H9 (cell line): Measurements from ENCODE around the gene MRPS27. TPM values are rescaled to one million over a fixed set of nuclear protein-coding genes. Genes with fewer than 3 reads are reported as not detected.

Source experiments
- DNase-seq: peaks from one replicate; pipeline ENCODE4 v3.0.0-alpha.2; 2017
- H2AFZ ChIP-seq: one replicate; pipeline ENCODE4 v1.6.1; 2013; ENCODE audit warnings: mild to moderate bottlenecking, low read length, control low read depth, moderate library complexity
- H2AK5ac ChIP-seq: 2 replicates; pipeline ENCODE4 v1.6.1; 2013; ENCODE audit warnings: low read length, control low read depth, mixed read lengths; ENCODE audit not compliant: insufficient read length
- H2BK120ac ChIP-seq: one replicate; pipeline ENCODE4 v1.6.1; 2013; ENCODE audit warnings: low read depth, mild to moderate bottlenecking, low read length, control low read depth, inconsistent platforms; ENCODE audit not compliant: poor library complexity, severe bottlenecking
- H2BK12ac ChIP-seq: 2 replicates; pipeline ENCODE4 v1.6.1; 2013; ENCODE audit warnings: low read length, control low read depth, mixed read lengths, low read depth; ENCODE audit not compliant: insufficient read length
- H2BK15ac ChIP-seq: 2 replicates; pipeline ENCODE4 v1.6.1; 2013; ENCODE audit warnings: low read depth, low read length, control low read depth
- H2BK20ac ChIP-seq: one replicate; pipeline ENCODE4 v1.6.1; 2013; ENCODE audit warnings: low read depth, mild to moderate bottlenecking, low read length, control low read depth, inconsistent platforms; ENCODE audit not compliant: poor library complexity, severe bottlenecking
- H2BK5ac ChIP-seq: 2 replicates; pipeline ENCODE4 v1.6.1; 2013; ENCODE audit warnings: low read length, control low read depth, mixed read lengths; ENCODE audit not compliant: insufficient read length
- H3K14ac ChIP-seq: 2 replicates; pipeline ENCODE4 v1.6.1; 2013; ENCODE audit warnings: low read length, control low read depth; ENCODE audit not compliant: insufficient read depth
- H3K18ac ChIP-seq: 2 replicates; pipeline ENCODE4 v1.6.1; 2013; ENCODE audit warnings: low read depth, mild to moderate bottlenecking, mixed read lengths, low read length, control low read depth; ENCODE audit not compliant: insufficient read length
- H3K23ac ChIP-seq: 2 replicates; pipeline ENCODE4 v1.6.1; 2013; ENCODE audit warnings: low read length, control low read depth, mixed read lengths, low read depth; ENCODE audit not compliant: insufficient read length
- H3K23me2 ChIP-seq: 2 replicates; pipeline ENCODE4 v1.6.1; 2013; ENCODE audit warnings: low read depth, mild to moderate bottlenecking, mixed read lengths, low read length, control low read depth; ENCODE audit not compliant: insufficient read length, poor library complexity, severe bottlenecking
- H3K27ac ChIP-seq: 2 replicates; pipeline ENCODE4 v1.5.1; 2013; ENCODE audit warnings: low read length, control low read depth, mixed read lengths, low read depth; ENCODE audit not compliant: insufficient read length
- H3K27me3 ChIP-seq: 2 replicates; pipeline ENCODE4 v1.6.1; 2013; ENCODE audit warnings: low read length, control low read depth, inconsistent platforms; ENCODE audit not compliant: insufficient read depth
- H3K4ac ChIP-seq: 2 replicates; pipeline ENCODE4 v1.6.1; 2013; ENCODE audit warnings: low read depth, mild to moderate bottlenecking, control low read depth, inconsistent platforms, low read length, moderate library complexity
- H3K4me1 ChIP-seq: 2 replicates; pipeline ENCODE4 v1.6.1; 2013; ENCODE audit warnings: low read length, control low read depth, inconsistent platforms; ENCODE audit not compliant: insufficient read depth
- H3K4me2 ChIP-seq: 2 replicates; pipeline ENCODE4 v1.6.1; 2013; ENCODE audit warnings: low read length, control low read depth, mixed read lengths; ENCODE audit not compliant: insufficient read length, insufficient read depth
- H3K56ac ChIP-seq: 2 replicates; pipeline ENCODE4 v1.6.1; 2013; ENCODE audit warnings: low read depth, mild to moderate bottlenecking, mixed read lengths, low read length, control low read depth; ENCODE audit not compliant: insufficient read length
- H3K79me1 ChIP-seq: 2 replicates; pipeline ENCODE4 v1.6.1; 2013; ENCODE audit warnings: low read depth, mild to moderate bottlenecking, moderate library complexity, low read length, control low read depth, inconsistent platforms; ENCODE audit not compliant: insufficient read depth, poor library complexity, severe bottlenecking
- H3K79me2 ChIP-seq: 2 replicates; pipeline ENCODE4 v1.6.1; 2013; ENCODE audit warnings: low read length, control low read depth, inconsistent platforms; ENCODE audit not compliant: insufficient read depth
- H3K9ac ChIP-seq: 2 replicates; pipeline ENCODE4 v1.6.1; 2013; ENCODE audit warnings: low read length, control low read depth, mixed read lengths; ENCODE audit not compliant: insufficient read length; ENCODE audit errors: extremely low read depth
- H3K9me3 ChIP-seq: one replicate; pipeline ENCODE4 v1.6.1; 2013; ENCODE audit warnings: low read depth, low read length, inconsistent platforms; ENCODE audit not compliant: control insufficient read depth
- H3T11ph ChIP-seq: one replicate; pipeline ENCODE4 v1.6.1; 2013; ENCODE audit warnings: mild to moderate bottlenecking, low read length, control low read depth, inconsistent platforms
- H4K20me1 ChIP-seq: one replicate; pipeline ENCODE4 v1.6.1; 2013; ENCODE audit not compliant: control insufficient read depth, insufficient read length, insufficient read depth
- H4K5ac ChIP-seq: 2 replicates; pipeline ENCODE4 v1.6.1; 2013; ENCODE audit warnings: low read depth, mild to moderate bottlenecking, mixed read lengths, low read length, control low read depth; ENCODE audit not compliant: insufficient read length
- H4K8ac ChIP-seq: replicated peaks from 2 replicates; pipeline ENCODE4 v1.6.1; 2013; ENCODE audit warnings: low read length, control low read depth, mixed read lengths, low read depth; ENCODE audit not compliant: insufficient read length
- H4K91ac ChIP-seq: 2 replicates; pipeline ENCODE4 v1.6.1; 2013; ENCODE audit warnings: low read depth, mild to moderate bottlenecking, moderate library complexity, mixed read lengths, low read length, control low read depth; ENCODE audit not compliant: insufficient read length
- H3K27ac Mint-ChIP-seq, 3 experiments: 2 replicates in 2 of 3; 3 replicates in 1 of 3; pipeline ENCODE4 v1.8.0; 2020 to 2021; ENCODE audit warnings: mixed read lengths in 3 of 3, mild to moderate bottlenecking in 1 of 3, moderate library complexity in 1 of 3
- H3K27me3 Mint-ChIP-seq: 2 replicates; pipeline ENCODE4 v1.8.0; 2021; ENCODE audit warnings: low read depth, mild to moderate bottlenecking, moderate library complexity, mixed read lengths
- H3K36me3 Mint-ChIP-seq, 3 experiments: 2 replicates in 2 of 3; 3 replicates in 1 of 3; pipeline ENCODE4 v1.8.0; 2020 to 2021; ENCODE audit warnings: low read depth in 3 of 3, mixed read lengths in 3 of 3; ENCODE audit not compliant: insufficient read depth in 1 of 3
- H3K4me1 Mint-ChIP-seq, 2 experiments: 2 replicates each; pipeline ENCODE4 v1.8.0; 2020; ENCODE audit warnings: mixed read lengths in 2 of 2
- H3K4me3 Mint-ChIP-seq, 2 experiments: 2 replicates in 1 of 2; 3 replicates in 1 of 2; pipeline ENCODE4 v1.8.0; 2020 to 2021; ENCODE audit warnings: mild to moderate bottlenecking in 2 of 2, mixed read lengths in 2 of 2, moderate library complexity in 1 of 2
- H3K9me3 Mint-ChIP-seq, 2 experiments: 2 replicates in 1 of 2; 3 replicates in 1 of 2; pipeline ENCODE4 v1.8.0; 2020; ENCODE audit warnings: mild to moderate bottlenecking in 2 of 2, mixed read lengths in 2 of 2, moderate library complexity in 1 of 2
- CTCF ChIP-seq: fragments of 200-600 bp; sonication (generic); conservative IDR thresholded peaks from 3 replicates; pipeline ENCODE4 v1.8.0; 2021; ENCODE audit warnings: antibody characterized with exemption, mild to moderate bottlenecking
- WGBS: extraction: QIAGEN DNeasy Blood & Tissue Kit; methylation state at CpG from one replicate; pipeline ENCODE4 v1.1.7; 2013; ENCODE audit warnings: missing lambda C conversion rate, low lambda C conversion rate, mixed read lengths; ENCODE audit not compliant: insufficient read length; ENCODE audit errors: extremely low coverage; 5-methylcytosine and 5-hydroxymethylcytosine counted together
- total RNA-seq: library from RNA; stranded (reverse); gene quantifications from 2 replicates; pipeline ENCODE4 v1.2.1, GENCODE V29; 2021

The MRPS27 gene
- total RNA-seq, 1 experiment from 2014 or later: 83.3 TPM

GRCh38 chr5:72182686-72183085, 137.4 kb downstream of the MRPS27 start:
- no peak overlapping the region for H2BK5ac ChIP-seq
- H2AK5ac ChIP-seq: no peak overlapping the region
- peak overlapping the region in 2 of 3 experiments; percentile 56 to 88; a peak in 5 of 7 replicates for H3K27ac Mint-ChIP-seq
- no peaks in the 10 kb centered on the region for H3K9me3 ChIP-seq
- no peak overlapping the region for H2BK15ac ChIP-seq
- H2BK20ac ChIP-seq: no peak overlapping the region
- no peak overlapping the region for H3K56ac ChIP-seq
- no peak overlapping the region for H3K4me2 ChIP-seq
- peaks cover 6% of the 10 kb centered on the region; the same call in 1 of the 2 replicates for H3K4me1 ChIP-seq
- H3K27ac ChIP-seq: no peak overlapping the region
- H3T11ph ChIP-seq: no peak overlapping the region
- H3K27me3 Mint-ChIP-seq: no peaks in the 10 kb centered on the region
- H3K9ac ChIP-seq: no peak overlapping the region
- H2AFZ ChIP-seq: no peak overlapping the region
- no peak overlapping the region for H4K5ac ChIP-seq
- no peak overlapping the region for H4K91ac ChIP-seq
- WGBS: no CpG with 5 or more reads among the region's 7 CpGs
- no peak overlapping the region for H2BK120ac ChIP-seq
- H3K4ac ChIP-seq: no peak overlapping the region
- H3K27me3 ChIP-seq: no peaks in the 10 kb centered on the region
- H3K36me3 Mint-ChIP-seq: peaks cover 24 to 45% (median 42%) of the 10 kb centered on the region in 3 experiments; a peak in 6 of 7 replicates
- no peaks in the 10 kb centered on the region for H4K20me1 ChIP-seq
- H3K79me1 ChIP-seq: no peaks in the 10 kb centered on the region
- no peak overlapping the region for H3K4me3 Mint-ChIP-seq
- TF ChIP-seq CTCF: no peak
- H3K18ac ChIP-seq: no peak overlapping the region
- no peak overlapping the region for H4K8ac ChIP-seq
- no peak overlapping the region for H3K23ac ChIP-seq
- no peaks in the 10 kb centered on the region; the same call in 1 of the 2 replicates for H3K79me2 ChIP-seq
- H3K14ac ChIP-seq: peak overlapping the region; percentile 4; the same call in 1 of the 2 replicates
- H3K23me2 ChIP-seq: no peaks in the 10 kb centered on the region
- peaks cover 37 to 50% of the 10 kb centered on the region in 2 experiments for H3K4me1 Mint-ChIP-seq
- H3K9me3 Mint-ChIP-seq: no peaks in the 10 kb centered on the region
- H2BK12ac ChIP-seq: no peak overlapping the region
- no peak for DNase-seq
